BE2C (cell line): ENCODE results near the gene CAVIN3.

ENCODE experiments used
- DNase-seq: peaks from one replicate; pipeline ENCODE4 v3.0.0-alpha.2; 2020
- H3K27me3 ChIP-seq: fragments of 250-450 bp; sonication (Bioruptor Pico); 2 replicates; pipeline ENCODE4 v1.5.1; 2020; ENCODE audit warnings: mild to moderate bottlenecking
- H3K36me3 ChIP-seq: fragments of 250-450 bp; sonication (Bioruptor Pico); 2 replicates; pipeline ENCODE4 v1.5.1; 2020; ENCODE audit warnings: mild to moderate bottlenecking
- H3K4me1 ChIP-seq: fragments of 250-450 bp; sonication (Bioruptor Pico); 2 replicates; pipeline ENCODE4 v1.5.1; 2020
- H3K4me3 ChIP-seq: 2 replicates; pipeline ENCODE4 v1.5.1; 2011; ENCODE audit warnings: low read depth, low read length
- H3K9me3 ChIP-seq: fragments of 250-450 bp; sonication (Bioruptor Pico); 2 replicates; pipeline ENCODE4 v1.5.1; 2020
- CTCF ChIP-seq: IDR thresholded peaks from 2 replicates; pipeline ENCODE4 v1.5.1; 2012; ENCODE audit warnings: mild to moderate bottlenecking, low read depth, low read length

CAVIN3 gene

GRCh38 chr11:6312106-6312505 lies 8.2 kb downstream of the CAVIN3 start:
- TF ChIP-seq CTCF = no peak
- no peak for DNase-seq
- H3K9me3 ChIP-seq = no peaks in the 10 kb centered on the region

GRCh38 chr11:6307876-6308275 lies 12.4 kb downstream of the CAVIN3 start:
- H3K27me3 ChIP-seq = peaks cover 2% of the 10 kb centered on the region; the same call in 1 of the 2 replicates
- H3K4me3 ChIP-seq = no peak overlapping the region
- DNase-seq = no peak
- no peaks in the 10 kb centered on the region for H3K9me3 ChIP-seq
- TF ChIP-seq CTCF = no peak
- H3K36me3 ChIP-seq = no peaks in the 10 kb centered on the region
- no peaks in the 10 kb centered on the region for H3K4me1 ChIP-seq

More at GRCh38 chr11:6312106-6312505, 8.2 kb downstream of the CAVIN3 start:
- no peak overlapping the region for H3K4me3 ChIP-seq
- no peaks in the 10 kb centered on the region for H3K36me3 ChIP-seq
- H3K27me3 ChIP-seq = no peaks in the 10 kb centered on the region
- no peaks in the 10 kb centered on the region for H3K4me1 ChIP-seq

GRCh38 chr11:6305297-6305696 lies 15.0 kb downstream of the CAVIN3 start:
- Histone ChIP-seq H3K4me1 (no peaks in the 10 kb centered on the region), H3K27me3 (peaks cover 2% of the 10 kb centered on the region; the same call in 1 of the 2 replicates), H3K36me3 (no peaks in the 10 kb centered on the region), H3K4me3 (no peak overlapping the region), H3K9me3 (no peaks in the 10 kb centered on the region)
- no peak for TF ChIP-seq CTCF
- no peak for DNase-seq

GRCh38 chr11:6303661-6304060 lies 16.6 kb downstream of the CAVIN3 start:
- TF ChIP-seq CTCF = no peak
- Histone ChIP-seq H3K27me3 (peaks cover 2% of the 10 kb centered on the region; the same call in 1 of the 2 replicates), H3K4me3 (no peak overlapping the region), H3K36me3 (no peaks in the 10 kb centered on the region), H3K9me3 (no peaks in the 10 kb centered on the region), H3K4me1 (no peaks in the 10 kb centered on the region)
- no peak for DNase-seq

GRCh38 chr11:6301096-6301495 lies 19.2 kb downstream of the CAVIN3 start:
- Histone ChIP-seq H3K36me3 (no peaks in the 10 kb centered on the region), H3K4me1 (no peaks in the 10 kb centered on the region), H3K4me3 (no peak overlapping the region), H3K9me3 (no peaks in the 10 kb centered on the region), H3K27me3 (no peaks in the 10 kb centered on the region; the same call in 1 of the 2 replicates)
- no peak for DNase-seq
- no peak for TF ChIP-seq CTCF

- H3K9me3 ChIP-seq = no peaks in the 10 kb centered on the region
- no peak overlapping the region for H3K4me3 ChIP-seq
- H3K36me3 ChIP-seq = no peaks in the 10 kb centered on the region
- DNase-seq = no peak
- H3K27me3 ChIP-seq = no peaks in the 10 kb centered on the region; the same call in 1 of the 2 replicates
- no peaks in the 10 kb centered on the region for H3K4me1 ChIP-seq
- TF ChIP-seq CTCF = no peak
Observed at GRCh38 chr11:6300325-6300724, 20.0 kb downstream of the CAVIN3 start.
